ENCODE data around the gene PIK3AP1.

GRCh38 chr10:96647466-96647865 is 72.8 kb downstream of the PIK3AP1 start:
- TF ChIP-seq, protein P1, sequence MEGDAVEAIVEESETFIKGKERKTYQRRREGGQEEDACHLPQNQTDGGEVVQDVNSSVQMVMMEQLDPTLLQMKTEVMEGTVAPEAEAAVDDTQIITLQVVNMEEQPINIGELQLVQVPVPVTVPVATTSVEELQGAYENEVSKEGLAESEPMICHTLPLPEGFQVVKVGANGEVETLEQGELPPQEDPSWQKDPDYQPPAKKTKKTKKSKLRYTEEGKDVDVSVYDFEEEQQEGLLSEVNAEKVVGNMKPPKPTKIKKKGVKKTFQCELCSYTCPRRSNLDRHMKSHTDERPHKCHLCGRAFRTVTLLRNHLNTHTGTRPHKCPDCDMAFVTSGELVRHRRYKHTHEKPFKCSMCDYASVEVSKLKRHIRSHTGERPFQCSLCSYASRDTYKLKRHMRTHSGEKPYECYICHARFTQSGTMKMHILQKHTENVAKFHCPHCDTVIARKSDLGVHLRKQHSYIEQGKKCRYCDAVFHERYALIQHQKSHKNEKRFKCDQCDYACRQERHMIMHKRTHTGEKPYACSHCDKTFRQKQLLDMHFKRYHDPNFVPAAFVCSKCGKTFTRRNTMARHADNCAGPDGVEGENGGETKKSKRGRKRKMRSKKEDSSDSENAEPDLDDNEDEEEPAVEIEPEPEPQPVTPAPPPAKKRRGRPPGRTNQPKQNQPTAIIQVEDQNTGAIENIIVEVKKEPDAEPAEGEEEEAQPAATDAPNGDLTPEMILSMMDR (IDR thresholded peaks at IDR 0.05), result no peak
- TF ChIP-seq POLR2AphosphoS5 (IDR thresholded peaks at IDR 0.05) (no peak), POLR2A (IDR thresholded peaks at IDR 0.05) (no peak)

Measured in upper lobe of left lung (tissue), 4 donors.